NB4 (cell line): ENCODE results near the gene DNAAF8.

Experiments
- CTCF ChIP-seq: IDR thresholded peaks from one replicate; pipeline ENCODE4 v1.5.1; 2012; ENCODE audit warnings: low read depth, low read length
- MAX ChIP-seq: IDR thresholded peaks from 2 replicates; pipeline ENCODE4 v1.6.1; 2011; ENCODE audit warnings: low read depth, low read length
- MYC ChIP-seq: IDR thresholded peaks from 2 replicates; pipeline ENCODE4 v1.6.1; 2011; ENCODE audit warnings: low read depth, low read length
- POLR2A ChIP-seq: IDR thresholded peaks from 2 replicates; pipeline ENCODE4 v1.6.1; 2011; ENCODE audit warnings: mild to moderate bottlenecking; ENCODE audit not compliant: insufficient read length; ENCODE audit errors: extremely low read depth

DNA sequence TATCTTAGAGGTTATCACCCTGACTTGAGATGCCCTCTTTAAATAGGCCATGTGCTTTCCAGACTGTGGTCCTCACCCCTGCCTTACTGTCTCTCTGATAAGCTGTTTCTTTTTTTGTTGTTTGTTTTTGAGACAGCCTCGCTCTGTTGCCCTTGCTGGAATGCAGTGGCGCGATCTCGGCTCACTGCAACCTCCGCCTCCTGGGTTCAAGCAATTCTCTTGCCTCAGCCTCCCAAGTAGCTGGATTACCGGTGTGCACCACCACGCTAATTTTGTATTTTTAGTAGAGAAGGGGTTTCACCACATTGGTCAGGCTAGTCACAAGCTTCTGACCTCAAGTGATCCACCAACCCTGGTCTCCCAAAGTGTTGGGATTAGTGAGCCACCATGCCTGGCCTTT is 54.6 kb downstream of the DNAAF8 start:
- TF ChIP-seq CTCF (no peak), POLR2A (no peak), MAX (no peak), MYC (no peak)
